ENCODE measurements around the gene CACNA1H.

The CACNA1H gene

GRCh38 chr16:1155353-1156054 lies 2.6 kb downstream of the CACNA1H start:
- H3K4me1 Mint-ChIP-seq (ENCODE audit: low read depth): peaks cover 5% of the 10 kb centered on the region
- no peak overlapping the region for H3K27ac Mint-ChIP-seq
- DNase-seq: no peak
- no peaks in the 10 kb centered on the region for H3K9me3 Mint-ChIP-seq
- no peaks in the 10 kb centered on the region for H3K36me3 Mint-ChIP-seq (ENCODE audit: low read depth)
- no peak overlapping the region for H3K4me3 Mint-ChIP-seq
- peaks cover 34% of the 10 kb centered on the region for H3K27me3 Mint-ChIP-seq

- no peak for DNase-seq
- no peak overlapping the region for H3K4me3 Mint-ChIP-seq
- H3K27me3 Mint-ChIP-seq: peaks cover 34% of the 10 kb centered on the region
- no peak overlapping the region for H3K27ac Mint-ChIP-seq
- no peaks in the 10 kb centered on the region for H3K36me3 Mint-ChIP-seq (ENCODE audit: low read depth)
- no peaks in the 10 kb centered on the region for H3K9me3 Mint-ChIP-seq
- H3K4me1 Mint-ChIP-seq (ENCODE audit: low read depth): peaks cover 2% of the 10 kb centered on the region
These were observed 3.4 kb downstream of the CACNA1H start for GRCh38 chr16:1156055-1156982.

- no peak for DNase-seq
- Mint-ChIP-seq H3K4me3 (no peak overlapping the region), H3K9me3 (no peaks in the 10 kb centered on the region), H3K36me3 (ENCODE audit: low read depth) (no peaks in the 10 kb centered on the region), H3K27me3 (peaks cover 31% of the 10 kb centered on the region), H3K27ac (no peak overlapping the region), H3K4me1 (ENCODE audit: low read depth) (peaks cover 2% of the 10 kb centered on the region)
These were observed 4.2 kb downstream of the CACNA1H start for GRCh38 chr16:1156983-1157638.

GRCh38 chr16:1157639-1158455 lies 4.9 kb downstream of the CACNA1H start:
- DNase-seq: no peak
- Mint-ChIP-seq H3K36me3 (ENCODE audit: low read depth) (no peaks in the 10 kb centered on the region), H3K27me3 (peaks cover 31% of the 10 kb centered on the region), H3K27ac (no peak overlapping the region), H3K9me3 (no peaks in the 10 kb centered on the region), H3K4me3 (no peak overlapping the region), H3K4me1 (ENCODE audit: low read depth) (peaks cover 2% of the 10 kb centered on the region)

GRCh38 chr16:1158456-1159324 lies 5.8 kb downstream of the CACNA1H start:
- H3K9me3 Mint-ChIP-seq: no peaks in the 10 kb centered on the region
- no peak overlapping the region for H3K27ac Mint-ChIP-seq
- peaks cover 31% of the 10 kb centered on the region for H3K27me3 Mint-ChIP-seq
- H3K4me1 Mint-ChIP-seq (ENCODE audit: low read depth): peaks cover 2% of the 10 kb centered on the region
- H3K4me3 Mint-ChIP-seq: no peak overlapping the region
- no peak for DNase-seq
- H3K36me3 Mint-ChIP-seq (ENCODE audit: low read depth): no peaks in the 10 kb centered on the region

GRCh38 chr16:1159325-1159972 lies 6.5 kb downstream of the CACNA1H start:
- Mint-ChIP-seq H3K9me3 (no peaks in the 10 kb centered on the region), H3K4me1 (ENCODE audit: low read depth) (peaks cover 1% of the 10 kb centered on the region), H3K27ac (no peak overlapping the region), H3K27me3 (peaks cover 29% of the 10 kb centered on the region), H3K36me3 (ENCODE audit: low read depth) (no peaks in the 10 kb centered on the region), H3K4me3 (no peak overlapping the region)
- no peak for DNase-seq

GRCh38 chr16:1159973-1160772 lies 7.3 kb downstream of the CACNA1H start:
- no peak for DNase-seq
- H3K36me3 Mint-ChIP-seq (ENCODE audit: low read depth): no peaks in the 10 kb centered on the region
- H3K9me3 Mint-ChIP-seq: no peaks in the 10 kb centered on the region
- no peak overlapping the region for H3K27ac Mint-ChIP-seq
- no peaks in the 10 kb centered on the region for H3K4me1 Mint-ChIP-seq (ENCODE audit: low read depth)
- no peak overlapping the region for H3K4me3 Mint-ChIP-seq
- peaks cover 27% of the 10 kb centered on the region for H3K27me3 Mint-ChIP-seq

GRCh38 chr16:1160773-1161348 lies 8.0 kb downstream of the CACNA1H start:
- no peak overlapping the region for H3K27ac Mint-ChIP-seq
- H3K36me3 Mint-ChIP-seq (ENCODE audit: low read depth): no peaks in the 10 kb centered on the region
- no peaks in the 10 kb centered on the region for H3K9me3 Mint-ChIP-seq
- no peak overlapping the region for H3K4me3 Mint-ChIP-seq
- no peak for DNase-seq
- H3K27me3 Mint-ChIP-seq: peaks cover 20% of the 10 kb centered on the region
- no peaks in the 10 kb centered on the region for H3K4me1 Mint-ChIP-seq (ENCODE audit: low read depth)

GRCh38 chr16:1162701-1163566 lies 10.0 kb downstream of the CACNA1H start:
- H3K27ac Mint-ChIP-seq: no peak overlapping the region
- DNase-seq: no peak
- no peaks in the 10 kb centered on the region for H3K9me3 Mint-ChIP-seq
- no peaks in the 10 kb centered on the region for H3K4me1 Mint-ChIP-seq (ENCODE audit: low read depth)
- H3K4me3 Mint-ChIP-seq: no peak overlapping the region
- H3K27me3 Mint-ChIP-seq: peaks cover 13% of the 10 kb centered on the region
- no peaks in the 10 kb centered on the region for H3K36me3 Mint-ChIP-seq (ENCODE audit: low read depth)

- no peaks in the 10 kb centered on the region for H3K36me3 Mint-ChIP-seq (ENCODE audit: low read depth)
- no peaks in the 10 kb centered on the region for H3K9me3 Mint-ChIP-seq
- no peak overlapping the region for H3K27ac Mint-ChIP-seq
- H3K27me3 Mint-ChIP-seq: peaks cover 13% of the 10 kb centered on the region
- DNase-seq: no peak
- no peak overlapping the region for H3K4me3 Mint-ChIP-seq
- H3K4me1 Mint-ChIP-seq (ENCODE audit: low read depth): no peaks in the 10 kb centered on the region
These were observed 10.7 kb downstream of the CACNA1H start for GRCh38 chr16:1163567-1164055.

- Mint-ChIP-seq H3K36me3 (ENCODE audit: low read depth) (no peaks in the 10 kb centered on the region), H3K4me3 (no peak overlapping the region), H3K27ac (no peak overlapping the region), H3K9me3 (no peaks in the 10 kb centered on the region), H3K27me3 (peaks cover 7% of the 10 kb centered on the region), H3K4me1 (ENCODE audit: low read depth) (no peaks in the 10 kb centered on the region)
- no peak for DNase-seq
These were observed 11.5 kb downstream of the CACNA1H start for GRCh38 chr16:1164382-1164781.
